Measurements from ENCODE around the gene RBM15. TPM values are rescaled to one million over a fixed set of nuclear protein-coding genes. Genes with fewer than 3 reads are reported as not detected.

The RBM15 gene
- total RNA-seq, 1 donor from 2014 or later = 57.1 TPM

DNA sequence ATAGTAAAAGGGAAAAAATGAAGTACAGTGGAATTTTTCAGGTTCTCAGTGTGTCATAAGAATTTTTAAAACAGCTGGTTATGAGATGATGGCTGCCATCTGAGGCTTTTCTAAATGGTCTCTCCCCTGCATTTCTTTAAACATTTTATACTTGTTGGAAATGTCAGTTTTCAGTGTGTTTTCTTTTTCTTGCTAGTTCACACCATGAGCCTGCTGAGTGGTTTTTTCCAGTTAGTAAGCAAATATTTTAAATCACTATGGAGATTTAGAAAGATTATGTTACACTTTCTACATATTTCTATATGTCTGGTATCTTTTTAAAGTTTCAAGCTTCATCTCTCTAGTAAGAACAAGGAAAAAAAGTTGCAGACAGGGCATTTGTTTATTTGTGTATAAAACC lies 9.6 kb downstream of the RBM15 start:
- Mint-ChIP-seq H3K36me3 (ENCODE audit: low read depth) (peaks cover 46% of the 10 kb centered on the region), H3K9me3 (no peaks in the 10 kb centered on the region), H3K27me3 (no peaks in the 10 kb centered on the region), H3K4me3 (peak overlapping the region; percentile 15), H3K4me1 (peaks cover 66% of the 10 kb centered on the region), H3K27ac (peak overlapping the region; percentile 75)
- intact Hi-C loops (cut with micrococcal nuclease) = no loop called here
- DNase-seq = no peak

- peak overlapping the region; percentile 30 for H3K4me3 Mint-ChIP-seq
- H3K9me3 Mint-ChIP-seq = no peaks in the 10 kb centered on the region
- peaks cover 41% of the 10 kb centered on the region for H3K36me3 Mint-ChIP-seq (ENCODE audit: low read depth)
- peaks cover 62% of the 10 kb centered on the region for H3K4me1 Mint-ChIP-seq
- intact Hi-C loops (cut with micrococcal nuclease) = no loop called here
- DNase-seq = no peak
- H3K27ac Mint-ChIP-seq = peak overlapping the region; percentile 50
- H3K27me3 Mint-ChIP-seq = no peaks in the 10 kb centered on the region
Observed at GRCh38 chr1:110350360-110350759, 11.2 kb downstream of the RBM15 start.

DNA sequence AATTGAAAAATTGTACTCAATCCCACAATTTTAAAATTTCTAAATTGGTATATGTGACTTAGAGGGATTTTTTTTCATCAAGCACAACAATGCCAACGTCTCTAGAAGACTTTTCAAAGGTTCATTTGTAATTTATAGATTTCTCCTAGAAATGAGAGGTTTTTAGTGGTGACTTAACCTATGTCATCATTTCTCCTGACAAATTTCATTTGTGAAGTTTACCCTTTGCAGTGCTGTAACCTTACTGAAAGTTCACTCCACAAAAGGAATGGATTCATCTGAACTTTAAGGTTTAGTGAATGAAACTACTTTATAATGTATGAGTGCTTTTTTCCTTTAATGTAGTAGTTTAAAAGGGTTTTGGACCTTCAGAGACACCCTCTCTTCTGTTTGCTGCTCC lies 16.1 kb downstream of the RBM15 start:
- Mint-ChIP-seq H3K9me3 (no peaks in the 10 kb centered on the region), H3K36me3 (ENCODE audit: low read depth) (peaks cover 27% of the 10 kb centered on the region), H3K4me3 (no peak overlapping the region), H3K27ac (peak overlapping the region; percentile 30), H3K4me1 (peaks cover 33% of the 10 kb centered on the region), H3K27me3 (no peaks in the 10 kb centered on the region)
- DNase-seq = no peak
- intact Hi-C loops (cut with micrococcal nuclease) = no loop called here

DNA sequence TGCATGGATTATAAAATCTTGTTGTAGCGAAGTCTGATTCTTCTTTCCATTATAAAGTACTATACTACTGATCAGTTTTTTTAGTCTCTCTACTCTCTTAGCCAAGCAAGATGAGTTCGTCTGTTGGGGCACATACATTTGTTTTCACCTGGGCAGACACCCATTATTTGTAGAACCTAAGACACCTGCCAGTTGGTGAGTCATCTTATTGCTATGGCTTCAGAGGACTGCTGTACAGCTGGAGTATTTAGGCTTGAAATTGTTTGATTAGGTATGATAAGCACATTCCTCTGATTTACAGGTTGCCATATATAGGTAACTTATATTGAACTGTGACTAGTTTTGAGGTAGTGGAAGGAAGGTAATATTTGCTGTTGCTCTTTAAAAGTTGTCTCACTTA lies 17.2 kb downstream of the RBM15 start:
- Mint-ChIP-seq H3K4me3 (no peak overlapping the region), H3K27me3 (no peaks in the 10 kb centered on the region), H3K27ac (peak overlapping the region; percentile 45), H3K4me1 (peaks cover 26% of the 10 kb centered on the region), H3K36me3 (ENCODE audit: low read depth) (peaks cover 31% of the 10 kb centered on the region), H3K9me3 (no peaks in the 10 kb centered on the region)
- intact Hi-C loops (cut with micrococcal nuclease) = no loop called here
- DNase-seq = no peak

DNA sequence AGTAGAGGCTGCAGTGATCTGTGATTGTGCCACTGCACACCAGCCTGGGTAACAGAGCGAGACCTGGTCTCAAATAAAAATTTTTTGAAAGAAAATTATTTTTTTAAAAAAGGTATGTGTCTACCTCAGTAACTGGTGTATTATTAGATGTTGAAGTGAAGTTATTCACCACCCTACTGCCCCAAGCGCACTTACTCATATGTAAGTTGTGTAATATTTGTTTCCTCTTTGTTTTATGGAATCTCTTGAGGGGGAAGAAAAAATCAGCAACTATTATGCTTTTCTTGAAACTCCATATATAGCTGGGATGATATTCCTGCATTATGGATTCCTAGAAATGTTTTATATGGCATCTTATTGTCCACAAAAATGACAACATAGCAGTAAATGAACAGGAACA lies 21.3 kb downstream of the RBM15 start:
- Mint-ChIP-seq H3K27me3 (no peaks in the 10 kb centered on the region), H3K27ac (no peak overlapping the region), H3K4me1 (peaks cover 15% of the 10 kb centered on the region), H3K36me3 (ENCODE audit: low read depth) (peaks cover 38% of the 10 kb centered on the region), H3K9me3 (no peaks in the 10 kb centered on the region), H3K4me3 (no peak overlapping the region)
- intact Hi-C loops (cut with micrococcal nuclease) = no loop called here
- no peak for DNase-seq

- H3K4me3 Mint-ChIP-seq = no peak overlapping the region
- H3K36me3 Mint-ChIP-seq (ENCODE audit: low read depth) = peaks cover 34% of the 10 kb centered on the region
- no peaks in the 10 kb centered on the region for H3K27me3 Mint-ChIP-seq
- H3K4me1 Mint-ChIP-seq = peaks cover 10% of the 10 kb centered on the region
- no peak overlapping the region for H3K27ac Mint-ChIP-seq
- intact Hi-C loops (cut with micrococcal nuclease) = no loop called here
- no peak for DNase-seq
- no peaks in the 10 kb centered on the region for H3K9me3 Mint-ChIP-seq
Observed at GRCh38 chr1:110361856-110362255, 22.7 kb downstream of the RBM15 start.

- Mint-ChIP-seq H3K9me3 (no peaks in the 10 kb centered on the region), H3K27ac (no peak overlapping the region), H3K4me1 (peaks cover 7% of the 10 kb centered on the region), H3K27me3 (no peaks in the 10 kb centered on the region), H3K4me3 (no peak overlapping the region), H3K36me3 (ENCODE audit: low read depth) (peaks cover 31% of the 10 kb centered on the region)
- intact Hi-C loops (cut with micrococcal nuclease) = no loop called here
- no peak for DNase-seq
Observed at GRCh38 chr1:110364221-110364620, 25.0 kb downstream of the RBM15 start.

- peaks cover 26% of the 10 kb centered on the region for H3K36me3 Mint-ChIP-seq (ENCODE audit: low read depth)
- no peak for DNase-seq
- no peak overlapping the region for H3K4me3 Mint-ChIP-seq
- intact Hi-C loops (cut with micrococcal nuclease) = loop anchor here (2.0 to 5.0 kb wide), 2 partner anchors 32 to 36 kb away; partner anchors contain the start of genes LAMTOR5 and RBM15
- H3K9me3 Mint-ChIP-seq = no peaks in the 10 kb centered on the region
- H3K27ac Mint-ChIP-seq = peak overlapping the region; percentile 61
- no peaks in the 10 kb centered on the region for H3K27me3 Mint-ChIP-seq
- peaks cover 9% of the 10 kb centered on the region for H3K4me1 Mint-ChIP-seq
Observed at GRCh38 chr1:110370827-110371226, 31.6 kb downstream of the RBM15 start.

DNA sequence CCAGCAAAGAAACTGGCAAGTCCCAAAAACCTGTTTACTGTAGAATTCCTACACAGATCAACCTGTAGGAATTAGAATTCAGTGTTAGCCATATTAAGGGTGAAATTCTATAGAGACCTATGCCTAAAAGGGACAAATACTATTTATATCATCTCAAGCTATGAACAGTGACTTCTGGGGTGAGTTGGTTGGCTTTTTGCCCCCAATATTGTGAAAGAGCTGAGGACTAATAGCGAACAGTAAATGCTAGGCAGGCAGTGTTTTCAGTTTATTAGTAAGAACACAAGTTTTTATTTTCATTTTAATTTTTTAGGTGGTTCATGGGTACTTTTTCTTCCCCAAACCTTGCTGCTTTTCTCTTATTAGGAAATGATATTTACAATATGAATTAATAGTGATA lies 36.3 kb downstream of the RBM15 start:
- no peaks in the 10 kb centered on the region for H3K27me3 Mint-ChIP-seq
- no peak overlapping the region for H3K4me3 Mint-ChIP-seq
- H3K27ac Mint-ChIP-seq = no peak overlapping the region
- H3K4me1 Mint-ChIP-seq = peaks cover 3% of the 10 kb centered on the region
- peaks cover 40% of the 10 kb centered on the region for H3K36me3 Mint-ChIP-seq (ENCODE audit: low read depth)
- DNase-seq = no peak
- intact Hi-C loops (cut with micrococcal nuclease) = no loop called here
- H3K9me3 Mint-ChIP-seq = no peaks in the 10 kb centered on the region

DNA sequence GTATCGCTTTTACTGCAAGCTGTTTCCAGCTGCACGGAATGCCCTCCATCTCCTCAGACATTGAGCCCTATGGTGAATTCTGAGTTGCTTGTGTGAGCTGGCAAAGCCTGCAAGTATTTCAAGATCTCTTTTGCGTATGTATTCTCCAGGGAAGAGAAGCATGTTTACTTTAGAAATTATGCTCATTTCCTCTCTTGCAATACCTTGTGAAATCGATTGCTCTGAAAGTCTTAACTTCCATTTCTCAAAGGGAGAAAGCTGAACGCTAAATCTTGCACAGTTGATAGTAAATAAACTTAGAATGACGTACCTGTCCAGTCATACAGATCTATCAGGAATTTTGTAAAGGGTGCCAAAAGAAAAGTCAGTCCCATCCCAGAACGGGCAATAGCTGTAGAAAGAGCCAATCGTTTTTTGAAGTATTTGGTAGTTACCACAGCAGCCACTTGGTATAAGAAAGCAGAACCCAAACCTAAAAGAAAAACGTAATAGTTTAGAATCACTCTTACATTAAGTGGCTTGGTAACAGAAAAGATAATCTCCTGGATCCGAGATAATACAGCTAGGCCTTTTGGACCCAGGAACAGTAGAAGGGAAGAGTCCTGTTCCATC lies 41.6 kb downstream of the RBM15 start:
- Mint-ChIP-seq H3K27ac (peak overlapping the region; percentile 20), H3K4me1 (peaks cover 16% of the 10 kb centered on the region)

GRCh38 chr1:110383251-110383990 lies 44.2 kb downstream of the RBM15 start:
- Mint-ChIP-seq H3K4me3 (peak overlapping the region; percentile 20), H3K4me1 (peaks cover 20% of the 10 kb centered on the region)
- intact Hi-C loops (cut with micrococcal nuclease) = no loop called here

More for the DNA sequence above, 41.6 kb downstream of the RBM15 start:
- DNase-seq = no peak
- intact Hi-C loops (cut with micrococcal nuclease) = no loop called here
- Mint-ChIP-seq H3K9me3 (no peaks in the 10 kb centered on the region), H3K4me3 (no peak overlapping the region), H3K27me3 (no peaks in the 10 kb centered on the region), H3K36me3 (ENCODE audit: low read depth) (peaks cover 40% of the 10 kb centered on the region)

GRCh38 chr1:110384581-110385321 lies 45.6 kb downstream of the RBM15 start:
- intact Hi-C loops (cut with micrococcal nuclease) = no loop called here
- Mint-ChIP-seq H3K36me3 (ENCODE audit: low read depth) (peaks cover 22% of the 10 kb centered on the region), H3K27ac (no peak overlapping the region), H3K9me3 (no peaks in the 10 kb centered on the region), H3K4me3 (no peak overlapping the region), H3K27me3 (no peaks in the 10 kb centered on the region), H3K4me1 (peaks cover 20% of the 10 kb centered on the region)
- no peak for DNase-seq

More at GRCh38 chr1:110383251-110383990, 44.2 kb downstream of the RBM15 start:
- peaks cover 31% of the 10 kb centered on the region for H3K36me3 Mint-ChIP-seq (ENCODE audit: low read depth)
- H3K27me3 Mint-ChIP-seq = no peaks in the 10 kb centered on the region
- no peak for DNase-seq
- no peaks in the 10 kb centered on the region for H3K9me3 Mint-ChIP-seq
- H3K27ac Mint-ChIP-seq = peak overlapping the region; percentile 52

DNA sequence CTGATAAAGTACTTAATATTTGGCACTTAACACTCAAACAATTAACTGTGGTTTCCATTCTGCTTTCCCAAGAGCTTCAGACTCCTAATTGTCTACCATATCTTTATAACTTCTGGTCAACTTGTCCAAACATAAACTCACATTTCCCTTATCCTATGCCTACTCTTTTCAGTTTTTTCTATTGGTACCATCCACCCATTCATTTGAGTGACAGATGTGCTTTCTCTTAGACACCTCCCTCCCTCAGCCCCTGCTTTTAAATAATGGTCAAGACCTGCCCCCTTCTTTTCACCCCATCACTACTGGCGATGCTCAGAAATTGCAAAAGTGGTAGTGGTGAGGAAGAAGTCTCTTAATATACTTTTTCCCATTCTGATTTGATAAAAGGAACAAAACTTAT lies 46.2 kb downstream of the RBM15 start:
- H3K36me3 Mint-ChIP-seq (ENCODE audit: low read depth) = peaks cover 23% of the 10 kb centered on the region
- peaks cover 20% of the 10 kb centered on the region for H3K4me1 Mint-ChIP-seq
- H3K4me3 Mint-ChIP-seq = no peak overlapping the region
- no peak overlapping the region for H3K27ac Mint-ChIP-seq
- no peaks in the 10 kb centered on the region for H3K9me3 Mint-ChIP-seq
- H3K27me3 Mint-ChIP-seq = no peaks in the 10 kb centered on the region
- DNase-seq = no peak
- intact Hi-C loops (cut with micrococcal nuclease) = no loop called here
